NOMO-1 (cell line): ENCODE results near the gene LCMT1.

Experiments used
- DNase-seq, 2 experiments: peaks; one replicate each; lab custom pipeline; 2025; ENCODE audit not compliant: unreplicated experiment in 2 of 2; lab: John Stamatoyannopoulos, UW

Gene LCMT1

DNA sequence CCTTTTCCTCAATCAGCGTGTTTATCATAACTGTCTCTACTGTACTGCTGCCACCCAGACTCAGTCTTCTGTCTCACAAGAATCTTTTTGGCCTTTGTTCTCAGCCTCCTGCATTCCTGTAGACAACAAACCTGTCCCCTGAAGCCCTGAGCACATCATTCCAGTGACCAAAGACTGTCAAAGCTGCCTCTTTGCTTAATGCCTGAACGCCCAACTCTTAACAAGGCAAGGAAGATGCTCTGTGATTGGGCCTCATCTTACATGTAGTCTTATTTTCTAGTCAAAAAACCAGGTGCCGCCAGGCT, 75.9 kb downstream of the LCMT1 start:
- no peak for DNase-seq

DNA sequence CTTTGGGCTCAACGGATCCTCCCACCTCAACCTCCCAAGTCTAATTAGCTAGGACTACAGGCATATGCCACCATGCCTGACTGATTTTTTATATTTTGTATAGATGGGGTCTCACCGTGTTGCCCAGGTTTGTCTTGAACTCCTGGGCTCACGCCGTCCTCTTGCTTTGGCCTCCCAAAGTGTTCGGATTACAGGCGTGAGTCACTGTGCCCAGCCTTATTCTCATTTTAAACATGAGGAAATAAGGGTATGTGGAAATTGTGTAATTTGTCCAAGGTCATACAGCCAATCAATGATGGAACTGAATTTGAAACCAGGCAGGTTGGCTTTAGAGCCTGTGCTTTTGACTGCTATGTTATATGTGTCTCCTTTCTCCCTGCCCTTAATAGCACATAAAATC, 77.8 kb downstream of the LCMT1 start:
- DNase-seq: peak; percentile 3 to 30

DNA sequence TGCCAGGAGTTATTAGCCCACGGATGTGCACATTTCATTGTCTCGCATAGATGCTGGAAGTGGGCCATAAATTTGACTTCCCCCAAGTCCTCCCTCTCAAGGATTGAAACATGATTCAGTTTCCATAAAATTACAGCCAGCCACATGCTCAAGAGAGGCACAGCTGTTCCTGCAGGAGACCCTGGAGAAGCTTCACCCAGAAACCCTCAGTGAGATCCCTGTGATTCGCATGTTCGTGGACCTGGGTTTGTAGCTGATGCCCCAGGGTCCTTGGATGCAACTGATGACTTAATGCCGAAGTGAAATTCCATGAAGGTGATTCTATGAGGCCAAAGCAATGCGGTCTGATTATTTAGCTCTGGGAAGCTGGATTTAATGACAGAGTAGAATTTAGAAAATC, 80.6 kb downstream of the LCMT1 start:
- no peak for DNase-seq

DNA sequence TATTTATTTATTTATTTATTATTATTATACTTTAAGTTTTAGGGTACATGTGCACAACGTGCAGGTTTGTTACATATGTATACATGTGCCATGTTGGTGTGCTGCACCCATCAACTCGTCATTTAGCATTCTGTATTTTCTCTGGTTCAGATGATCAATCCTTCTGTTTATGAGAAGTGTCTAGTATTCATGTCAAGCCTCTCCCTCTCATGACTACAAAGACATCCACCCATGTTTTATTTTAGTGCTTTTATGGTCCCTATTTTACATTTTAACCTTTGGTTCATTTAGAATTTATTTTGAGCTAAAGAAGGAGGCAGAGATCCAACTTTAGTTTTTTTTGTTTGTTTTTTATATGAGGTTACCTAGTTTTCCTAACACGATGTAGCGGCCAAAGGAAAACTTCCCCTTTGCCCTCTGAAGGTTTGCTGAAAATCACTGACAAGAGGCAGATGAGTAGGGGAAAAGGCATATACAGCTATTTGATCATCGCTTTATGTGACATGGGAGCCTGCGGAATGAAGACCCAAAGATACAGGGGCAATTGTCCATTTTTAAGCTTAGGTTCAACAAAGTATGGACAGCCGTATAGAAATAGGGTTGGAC, 82.8 kb downstream of the LCMT1 start:
- DNase-seq: no peak

DNA sequence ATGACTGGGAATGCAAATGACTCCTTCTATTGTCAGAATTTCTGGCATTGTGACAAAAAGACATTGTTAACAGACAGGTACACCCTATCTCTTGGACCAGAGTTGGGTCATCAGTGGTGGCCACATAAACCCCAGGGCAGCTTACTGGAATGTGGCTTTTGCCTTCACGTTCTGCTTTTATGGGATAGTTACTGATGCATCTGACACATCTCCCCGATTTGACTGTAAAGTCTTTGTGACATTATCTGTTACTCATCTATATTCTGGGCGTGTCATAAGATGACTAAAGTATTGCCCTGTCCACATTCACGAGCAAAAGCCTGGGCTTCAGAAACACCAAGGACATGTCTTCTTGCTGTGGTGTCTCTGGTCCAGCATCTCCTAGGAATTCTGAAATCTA, 86.5 kb downstream of the LCMT1 start:
- no peak for DNase-seq

DNA sequence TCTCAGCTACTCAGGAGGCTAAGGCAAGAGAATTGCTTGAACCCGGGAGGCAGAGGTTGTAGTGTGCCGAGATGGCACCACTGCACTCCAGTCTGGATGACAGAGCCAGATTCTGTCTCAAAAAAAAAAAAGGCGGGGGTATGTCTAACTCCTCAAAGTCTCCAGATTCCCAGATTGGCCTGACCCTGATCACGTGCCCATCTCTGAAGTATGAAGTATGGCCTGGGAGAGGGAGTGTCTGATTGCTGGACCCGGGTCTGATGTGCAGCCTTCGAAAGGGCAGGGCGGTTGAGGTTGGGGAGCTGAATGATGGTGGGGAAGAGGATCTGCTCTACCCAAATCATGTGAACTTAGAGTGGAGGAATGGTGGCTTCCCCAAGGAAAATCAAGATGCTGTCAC, 87.9 kb downstream of the LCMT1 start:
- DNase-seq: no peak

DNA sequence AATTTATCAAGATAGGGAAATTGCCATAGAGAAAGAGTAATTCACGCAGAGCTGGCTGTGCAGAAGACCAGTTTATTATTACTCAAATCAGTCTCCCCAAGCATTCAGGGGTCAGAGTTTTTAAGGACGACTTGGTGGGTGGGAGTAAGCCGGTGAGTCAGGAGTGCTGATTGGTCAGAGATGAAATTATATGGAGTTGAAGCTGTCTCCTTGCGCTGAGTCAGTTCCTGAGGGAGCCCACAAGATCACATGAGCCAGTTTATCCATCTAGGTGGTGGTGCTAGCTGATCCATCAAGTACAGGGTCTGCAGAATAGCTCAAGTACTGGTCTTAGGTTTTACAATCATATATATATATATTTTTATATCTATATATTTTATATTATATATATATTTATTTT, 99.2 kb downstream of the LCMT1 start:
- DNase-seq: peak; percentile 69 to 83

DNA sequence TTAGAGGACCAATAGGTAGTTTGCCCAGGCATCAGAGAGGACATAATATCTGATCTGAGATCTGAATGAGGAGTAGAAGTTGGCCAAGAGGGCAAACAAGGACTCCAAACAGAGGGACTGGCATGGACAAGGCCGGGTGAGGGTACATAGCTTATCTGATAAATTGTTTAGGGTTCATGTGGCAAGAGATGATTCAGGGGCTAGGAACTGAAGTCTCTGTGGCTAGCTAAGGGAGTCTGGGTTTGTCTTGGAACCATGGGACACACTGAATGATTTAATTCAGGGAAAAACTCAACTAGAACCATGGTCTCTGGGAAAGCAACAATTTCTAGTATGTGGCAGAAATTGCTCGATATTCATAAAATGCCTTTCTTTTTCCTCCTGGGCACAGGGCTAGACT, 101.1 kb downstream of the LCMT1 start:
- no peak for DNase-seq

DNA sequence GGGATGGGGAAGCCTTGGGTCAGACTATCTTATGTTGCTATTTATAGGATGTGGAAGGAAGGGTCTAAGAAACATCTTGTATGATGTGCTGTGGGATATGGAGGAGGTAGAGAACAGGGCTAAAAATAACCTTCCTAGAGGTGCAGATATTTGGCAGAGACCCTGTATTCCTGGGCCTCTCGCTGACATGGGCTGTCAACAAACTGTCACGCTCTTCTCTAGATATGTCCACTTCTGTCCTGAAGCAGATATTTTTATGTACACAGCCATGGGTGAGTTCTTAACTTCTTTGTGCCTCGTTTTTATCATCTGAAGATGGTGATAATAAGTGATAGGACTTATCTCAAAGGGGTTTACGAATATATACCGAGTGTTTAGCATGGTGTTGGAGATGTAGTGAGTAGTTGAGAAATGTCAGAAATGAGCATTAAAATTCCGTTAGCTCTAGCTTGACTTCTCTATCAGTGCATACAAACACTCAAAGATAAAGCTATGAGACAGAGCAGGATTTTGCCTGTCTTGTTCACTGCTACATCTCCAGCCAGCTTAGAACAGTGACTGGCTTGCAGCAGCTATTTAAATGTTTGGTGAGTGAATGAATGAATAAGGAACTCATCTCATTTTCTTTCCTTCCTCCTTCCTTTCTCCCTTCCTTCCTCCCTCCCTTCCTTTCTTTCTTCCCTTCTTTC, 102.3 kb downstream of the LCMT1 start:
- no peak for DNase-seq

DNA sequence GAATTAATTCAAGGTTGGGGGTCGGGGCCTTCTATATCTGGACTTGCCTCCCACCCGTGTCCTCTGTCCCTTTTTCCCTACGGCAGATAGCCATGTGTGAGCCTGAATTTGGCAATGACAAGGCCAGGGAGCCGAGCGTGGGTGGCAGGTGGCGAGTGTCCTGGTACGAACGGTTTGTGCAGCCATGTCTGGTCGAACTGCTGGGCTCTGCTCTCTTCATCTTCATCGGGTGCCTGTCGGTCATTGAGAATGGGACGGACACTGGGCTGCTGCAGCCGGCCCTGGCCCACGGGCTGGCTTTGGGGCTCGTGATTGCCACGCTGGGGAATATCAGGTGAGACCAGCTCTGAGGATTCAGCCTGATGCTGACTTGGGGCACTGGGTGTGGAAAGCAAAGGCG, 105.6 kb downstream of the LCMT1 start:
- no peak for DNase-seq

DNA sequence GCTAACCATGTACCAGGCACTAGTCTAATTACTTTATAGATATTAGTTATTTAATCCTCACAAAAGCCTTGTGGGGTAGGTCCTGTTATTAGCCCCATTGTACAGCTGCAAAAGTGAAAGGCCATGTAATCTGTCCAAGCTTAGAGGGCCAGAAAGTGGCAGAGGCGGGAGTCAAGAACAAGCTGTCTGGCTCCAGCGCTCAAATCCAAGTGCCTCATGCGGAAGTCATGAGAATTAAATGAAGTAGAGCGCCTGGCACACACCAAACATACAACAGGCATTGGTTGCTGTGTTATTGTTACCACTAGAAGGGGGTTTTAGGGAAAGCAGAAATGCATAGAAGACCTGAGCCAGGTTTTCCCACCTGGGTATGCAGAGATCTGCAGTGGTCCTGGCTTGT, 106.4 kb downstream of the LCMT1 start:
- no peak for DNase-seq

DNA sequence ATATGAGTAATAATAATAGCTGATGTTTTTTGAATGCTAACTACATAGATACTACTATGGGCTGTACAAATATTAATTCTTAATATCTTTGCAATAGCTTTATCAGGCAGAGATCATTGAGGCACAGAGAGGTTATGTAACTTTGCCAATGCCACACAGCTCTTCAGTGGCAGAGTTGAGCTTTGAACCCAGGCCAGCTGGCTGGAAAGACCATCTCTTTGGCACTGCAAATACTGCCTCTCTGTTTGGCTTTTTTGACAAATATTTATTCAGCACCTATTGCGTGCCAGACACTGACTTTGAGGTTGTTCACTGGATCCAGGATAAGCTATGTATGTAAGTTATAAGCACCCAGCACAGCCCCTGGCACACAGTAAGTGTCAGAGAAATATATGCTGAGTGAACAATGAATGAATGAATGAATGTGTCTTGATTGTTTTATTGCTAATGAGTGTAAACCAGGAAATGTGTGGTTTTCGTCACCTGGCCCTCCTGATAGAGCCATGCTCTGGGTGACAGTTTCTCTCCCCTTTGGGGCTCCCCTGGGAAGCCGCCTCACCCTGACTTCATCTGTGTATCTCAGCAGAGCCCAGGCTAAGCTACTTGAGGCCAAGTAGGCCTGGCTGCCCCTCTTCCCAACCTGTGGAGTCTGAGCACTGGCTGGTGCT, 107.7 kb downstream of the LCMT1 start:
- no peak for DNase-seq

DNA sequence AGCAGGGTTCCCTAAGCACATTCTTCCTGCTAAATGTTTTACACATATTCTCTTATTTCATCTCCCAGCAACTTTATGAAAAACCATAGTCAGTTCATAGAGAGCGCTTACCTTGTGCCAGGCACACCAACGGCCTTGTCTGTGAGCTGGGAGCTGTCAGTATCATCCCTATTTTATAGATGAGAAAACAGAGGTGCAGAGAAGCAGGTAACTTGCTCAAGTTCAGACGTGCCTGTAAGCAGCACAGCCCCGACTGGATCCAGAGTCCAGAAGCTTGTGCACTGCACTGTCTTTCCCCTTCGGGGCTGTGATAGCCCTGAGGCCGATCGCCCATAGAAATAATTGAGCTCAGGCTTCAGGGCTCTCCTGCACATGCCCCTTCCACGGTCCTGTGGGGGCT, 111.4 kb downstream of the LCMT1 start:
- no peak for DNase-seq

DNA sequence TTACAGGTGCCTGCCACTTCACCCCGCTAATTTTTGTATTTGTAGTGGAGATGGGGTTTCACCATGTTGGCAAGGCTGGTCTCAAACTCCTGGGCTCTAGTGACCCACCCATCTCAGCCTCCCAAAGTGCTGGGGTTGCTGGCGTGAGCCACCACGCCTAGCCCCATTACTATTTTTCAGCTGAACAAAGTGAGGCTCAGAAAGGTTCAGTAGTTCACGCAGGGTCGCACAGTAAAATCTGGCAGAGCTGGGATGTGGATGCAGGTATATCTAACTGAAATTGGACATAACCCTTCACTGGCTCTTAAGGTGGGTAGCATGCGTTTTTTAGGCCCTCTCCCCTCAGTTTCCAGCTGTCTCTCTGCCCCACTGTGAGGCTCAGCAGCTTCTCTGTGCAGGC, 112.4 kb downstream of the LCMT1 start:
- no peak for DNase-seq

DNA sequence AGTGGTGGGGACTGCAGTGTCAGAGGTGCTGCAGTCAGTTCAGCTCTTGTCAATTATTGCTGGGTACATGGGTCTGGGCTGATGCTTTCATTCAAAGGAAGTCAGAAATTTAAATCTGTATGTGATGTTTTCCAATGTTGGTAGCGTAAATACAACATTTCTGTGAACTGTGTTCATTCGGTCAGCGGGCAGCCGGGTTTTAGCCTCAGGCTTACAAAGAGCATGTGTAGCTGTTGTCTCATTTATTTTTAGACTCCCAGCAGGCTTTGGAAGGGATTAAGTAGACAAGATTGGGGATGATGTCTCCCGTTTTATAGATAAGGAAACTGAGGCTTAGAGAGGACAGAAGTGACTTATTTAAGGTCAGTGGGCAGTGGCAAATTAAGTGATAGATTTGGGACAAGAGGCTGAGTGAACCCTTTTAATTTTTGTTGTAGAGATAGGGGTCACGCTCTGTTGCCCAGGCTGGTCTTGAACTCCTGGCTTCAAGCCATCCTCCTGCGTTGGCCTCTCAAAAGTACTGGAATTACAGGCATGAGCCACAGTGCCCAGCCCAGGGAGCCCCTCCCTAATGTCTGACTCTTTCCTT, 113.3 kb downstream of the LCMT1 start:
- no peak for DNase-seq
